ENCODE measurements around the gene BRCC3.

BRCC3 gene

DNA sequence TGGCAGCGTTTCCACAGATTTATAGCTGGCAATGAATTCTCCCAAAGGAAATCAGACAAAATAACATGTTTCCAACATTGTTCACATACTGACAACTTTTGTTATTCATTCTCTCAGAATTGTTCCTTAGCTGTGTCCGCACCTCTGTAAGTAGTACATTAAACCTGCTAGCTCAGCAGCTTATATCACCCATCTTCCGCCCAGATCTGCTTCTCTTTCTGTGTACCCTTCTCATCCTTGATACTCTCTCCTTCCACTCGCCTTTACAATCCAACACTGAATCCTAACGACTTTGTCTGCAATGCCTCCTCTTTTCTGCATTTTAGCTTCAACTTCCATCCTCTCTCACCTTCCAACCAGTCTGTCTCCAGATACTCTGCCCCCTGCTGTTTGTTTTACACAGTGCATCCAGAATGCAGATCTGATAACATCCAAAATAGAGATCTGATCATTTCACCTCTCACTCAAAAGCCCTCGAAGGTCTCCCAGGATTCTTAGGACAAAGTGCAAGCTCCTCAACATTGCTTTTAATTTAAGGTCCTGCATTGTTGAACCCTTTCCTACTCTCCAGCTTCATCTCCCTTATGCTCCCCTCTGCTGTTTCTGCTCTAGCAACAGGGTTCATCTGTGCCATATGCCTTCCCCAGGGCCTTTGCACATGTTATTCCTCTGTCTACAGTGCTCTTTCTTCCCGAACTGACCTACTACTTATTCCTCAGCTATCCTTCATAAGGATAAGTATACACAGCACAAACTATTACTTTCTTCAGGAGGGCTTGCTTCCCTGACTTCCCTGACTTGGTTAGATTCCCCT, 77.6 kb downstream of the BRCC3 start:
- DNase-seq, result no peak

DNA sequence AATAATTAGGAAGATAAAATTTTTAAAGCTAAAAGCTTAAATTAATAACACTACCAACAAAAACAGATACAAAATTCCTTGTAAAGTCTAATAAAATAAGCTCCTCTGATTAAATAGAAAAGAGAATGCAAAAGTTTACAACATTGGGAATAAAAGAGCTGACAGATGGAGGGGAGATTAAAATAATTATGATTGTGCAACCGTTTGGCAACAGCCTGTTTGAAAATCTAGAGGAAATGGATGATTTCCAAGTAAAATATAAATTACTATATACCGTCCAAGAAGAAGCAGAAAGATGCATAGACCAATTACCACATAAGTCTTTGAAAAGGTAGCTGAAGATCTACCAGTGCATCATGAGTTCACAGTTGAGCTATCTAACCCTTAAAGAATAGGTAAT, 98.6 kb downstream of the BRCC3 start:
- no peak for DNase-seq
